AG10803 (cell line): Measurements from ENCODE around the gene DAGLB.
"Not testable (repeated sequence)": the region's sequence is repeated elsewhere in the genome, so short reads cannot be mapped to it uniquely, and the experiment has no call there.

Experiments
- DNase-seq: peaks from one replicate; pipeline ENCODE4 v3.0.0; 2010; ENCODE audit warnings: low read depth
- H3K4me3 ChIP-seq: 2 replicates; pipeline ENCODE4 v1.5.1; 2011; ENCODE audit warnings: mild to moderate bottlenecking, low read length, control low read depth
- CTCF ChIP-seq: conservative IDR thresholded peaks from 2 replicates; pipeline ENCODE4 v1.5.1; 2011; ENCODE audit warnings: mild to moderate bottlenecking, low read length, control low read depth, inconsistent platforms

The DAGLB gene

DNA sequence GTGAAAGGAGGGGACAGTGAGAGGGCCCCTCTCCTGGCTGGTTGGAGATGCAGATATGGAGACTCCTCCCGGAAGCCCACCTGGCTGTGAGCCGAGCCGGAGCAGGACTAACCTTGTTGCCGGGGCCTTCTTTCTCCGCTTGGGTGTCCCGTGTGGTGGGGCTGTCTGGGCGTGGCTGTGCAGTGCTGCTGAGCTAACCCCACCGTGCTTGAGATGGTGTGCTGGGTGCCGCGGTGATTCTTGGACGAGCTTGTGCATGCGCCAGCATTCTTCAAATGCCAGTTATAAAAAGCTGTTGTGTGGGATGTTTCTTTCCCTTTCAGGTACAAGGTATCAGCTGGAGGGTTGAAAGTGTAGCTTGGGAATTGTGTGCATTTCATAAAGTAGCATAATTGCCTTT, 48.8 kb downstream of the DAGLB start:
- no peak overlapping the region for H3K4me3 ChIP-seq
- no peak for TF ChIP-seq CTCF
- DNase-seq = peak; percentile 18

GRCh38 chr7:6397759-6398495, 49.8 kb downstream of the DAGLB start:
- not testable (repeated sequence) for DNase-seq

DNA sequence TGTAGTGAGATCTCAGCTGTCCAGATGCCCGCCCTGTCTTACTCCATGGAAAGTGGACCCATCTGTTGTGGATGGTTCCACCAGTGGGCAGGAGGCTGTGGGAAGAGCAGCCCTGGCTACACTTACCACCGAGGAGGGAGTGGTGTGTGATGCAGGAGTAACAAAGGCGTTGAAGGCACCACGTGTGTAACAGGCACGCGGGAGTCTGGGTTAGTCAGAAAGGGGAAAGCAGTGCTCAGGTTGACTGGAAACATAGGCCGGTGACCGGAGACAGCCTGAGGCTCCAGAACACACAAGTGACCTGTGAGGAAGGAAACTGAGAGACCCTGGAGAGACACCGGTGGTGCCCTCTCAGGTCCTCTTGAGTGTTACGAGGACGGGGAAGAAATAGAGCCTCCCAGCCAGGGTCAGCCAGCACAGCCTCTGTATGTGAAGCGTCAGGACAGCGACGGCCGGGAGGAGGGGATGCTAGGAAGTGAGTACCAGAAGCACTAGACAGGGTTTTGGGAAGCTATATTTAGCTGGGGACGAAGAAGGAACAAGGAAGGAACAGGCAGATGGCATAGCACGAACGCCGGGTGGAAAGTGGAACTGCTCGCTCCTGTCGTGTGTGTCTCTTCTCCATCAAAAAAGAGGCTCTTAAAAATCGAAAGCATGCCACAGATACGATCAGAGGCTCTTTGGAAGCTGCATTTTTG, 51.7 kb downstream of the DAGLB start:
- no peak for TF ChIP-seq CTCF

More at GRCh38 chr7:6397759-6398495, 49.8 kb downstream of the DAGLB start:
- not testable (repeated sequence) for H3K4me3 ChIP-seq

GRCh38 chr7:6394114-6394513, 53.6 kb downstream of the DAGLB start:
- H3K4me3 ChIP-seq = no peak overlapping the region

More for the DNA sequence above, 51.7 kb downstream of the DAGLB start:
- no peak for DNase-seq
- no peak overlapping the region for H3K4me3 ChIP-seq

GRCh38 chr7:6393667-6394056, 54.1 kb downstream of the DAGLB start:
- no peak for TF ChIP-seq CTCF
- no peak for DNase-seq
- no peak overlapping the region for H3K4me3 ChIP-seq

More at GRCh38 chr7:6394114-6394513, 53.6 kb downstream of the DAGLB start:
- TF ChIP-seq CTCF = no peak
- no peak for DNase-seq

DNA sequence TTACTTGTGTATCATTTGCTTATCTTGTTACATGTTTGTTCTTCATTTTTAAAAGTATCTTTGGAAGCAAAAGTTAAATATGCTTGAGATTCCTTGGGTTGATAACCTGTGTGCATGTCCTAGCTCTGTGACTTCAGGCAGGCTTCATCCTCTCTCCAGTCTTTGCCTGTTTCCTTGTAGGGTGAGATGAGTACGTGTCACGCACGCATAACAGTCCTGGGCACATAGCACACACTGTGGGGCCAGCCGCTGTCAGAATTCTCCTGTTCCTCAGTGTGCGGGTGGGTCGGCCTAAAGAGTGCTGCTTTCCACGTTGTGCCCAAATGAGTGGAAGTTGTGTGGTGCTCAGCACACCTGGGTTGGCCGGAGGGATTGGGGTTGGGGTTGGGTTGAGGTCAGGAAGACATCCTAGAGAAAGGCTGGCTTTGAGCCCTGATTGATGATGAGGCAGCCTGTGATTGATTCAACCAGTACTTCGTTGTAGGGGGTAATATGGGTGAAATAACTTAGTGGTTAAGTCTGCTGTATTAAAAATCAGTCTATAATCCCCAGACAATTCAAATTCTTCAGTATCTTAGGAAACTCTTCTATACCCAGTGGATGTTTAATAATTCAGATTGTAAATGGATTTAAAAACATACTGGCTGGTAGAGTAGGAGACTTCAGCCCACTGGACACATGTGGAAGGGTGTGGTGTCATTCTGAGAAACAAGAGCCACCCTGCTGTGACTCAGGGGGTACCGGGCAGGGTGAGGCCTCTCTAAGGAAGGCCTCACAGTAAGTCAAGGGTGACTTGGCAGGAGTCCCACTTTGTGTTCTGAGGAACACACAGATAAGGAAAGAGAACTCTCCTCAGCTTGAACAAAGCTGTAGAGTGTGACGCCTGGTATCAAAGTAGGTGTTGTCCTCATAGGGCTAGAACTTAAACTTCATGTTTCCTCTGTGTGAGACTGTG, 54.8 kb downstream of the DAGLB start:
- peak; percentile 66 for DNase-seq
- TF ChIP-seq CTCF = no peak
- no peak overlapping the region for H3K4me3 ChIP-seq

DNA sequence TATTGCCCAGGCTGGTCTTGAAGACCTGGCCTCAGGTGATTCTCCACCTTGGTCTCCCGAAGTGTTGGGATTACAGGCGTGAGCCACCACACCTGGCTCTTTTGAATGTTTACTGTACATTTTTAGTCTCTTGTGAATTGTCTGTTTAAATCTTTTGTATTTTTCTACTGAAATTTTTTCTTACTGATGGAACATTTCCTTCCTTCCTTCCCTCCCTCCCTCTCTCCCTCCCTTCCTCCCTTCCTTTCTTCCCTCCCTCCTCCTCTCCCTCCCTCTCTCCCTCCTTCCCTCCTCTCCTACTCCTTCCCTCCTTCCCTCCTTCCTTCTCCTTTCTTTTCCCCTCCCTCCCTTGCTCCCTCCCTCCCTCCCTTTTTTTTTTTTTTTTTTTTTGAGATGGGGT, 58.0 kb downstream of the DAGLB start:
- DNase-seq = no peak
- no peak for TF ChIP-seq CTCF
- H3K4me3 ChIP-seq = no peak overlapping the region
